Osteocyte (in vitro differentiated cells): Measurements from ENCODE around the gene TMEM108. TPM values are rescaled to one million over a fixed set of nuclear protein-coding genes. Genes with fewer than 3 reads are reported as not detected.

Experiments
- DNase-seq: peaks from one replicate; pipeline ENCODE4 v3.0.0; 2021; ENCODE audit warnings: mixed read lengths; ENCODE audit not compliant: unreplicated experiment; ENCODE audit errors: extremely low spot score
- H3K27ac Mint-ChIP-seq: one replicate; pipeline ENCODE4 v1.8.0; 2021; ENCODE audit warnings: mild to moderate bottlenecking, mixed read lengths; ENCODE audit not compliant: unreplicated experiment
- H3K27me3 Mint-ChIP-seq: one replicate; pipeline ENCODE4 v1.8.0; 2021; ENCODE audit warnings: mixed read lengths; ENCODE audit not compliant: unreplicated experiment
- H3K36me3 Mint-ChIP-seq: one replicate; pipeline ENCODE4 v1.8.0; 2021; ENCODE audit warnings: mixed read lengths; ENCODE audit not compliant: unreplicated experiment
- H3K4me1 Mint-ChIP-seq: one replicate; pipeline ENCODE4 v1.8.0; 2021; ENCODE audit warnings: mixed read lengths; ENCODE audit not compliant: unreplicated experiment
- H3K4me3 Mint-ChIP-seq: one replicate; pipeline ENCODE4 v1.8.0; 2021; ENCODE audit warnings: mild to moderate bottlenecking, moderate library complexity, mixed read lengths; ENCODE audit not compliant: unreplicated experiment
- H3K9me3 Mint-ChIP-seq: one replicate; pipeline ENCODE4 v1.8.0; 2021; ENCODE audit warnings: mixed read lengths; ENCODE audit not compliant: unreplicated experiment
- total RNA-seq: library from RNA; stranded (reverse); gene quantifications from 2 replicates; pipeline ENCODE4 v1.2.1, GENCODE V29; 2021
- TF ChIP-seq, protein P1 (sequence below): fragments of 200-600 bp; sonication (generic); IDR thresholded peaks from 2 replicates; pipeline ENCODE4 v1.5.0; 2021; ENCODE audit warnings: antibody characterized with exemption, mild to moderate bottlenecking, moderate library complexity

TMEM108 gene
- total RNA-seq, 1 donor from 2014 or later, result 3.7 TPM

DNA sequence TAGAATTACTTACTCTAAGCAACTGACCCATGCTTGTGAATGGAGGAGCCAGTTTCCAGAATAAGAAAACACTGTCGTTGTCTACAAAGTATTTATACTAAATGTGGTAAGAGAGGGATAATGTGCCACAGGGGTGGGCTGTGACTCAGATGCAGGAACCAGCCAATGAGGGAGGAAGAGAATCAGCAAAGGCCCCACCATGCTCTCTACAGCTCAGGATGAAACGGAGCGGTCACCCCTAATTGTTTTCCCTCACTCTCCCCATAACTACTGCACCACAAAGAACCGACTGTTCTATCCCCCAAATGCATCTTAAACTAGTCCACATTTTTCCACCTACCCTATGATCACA, 406.2 kb downstream of the TMEM108 start:
- TF ChIP-seq, protein P1, sequence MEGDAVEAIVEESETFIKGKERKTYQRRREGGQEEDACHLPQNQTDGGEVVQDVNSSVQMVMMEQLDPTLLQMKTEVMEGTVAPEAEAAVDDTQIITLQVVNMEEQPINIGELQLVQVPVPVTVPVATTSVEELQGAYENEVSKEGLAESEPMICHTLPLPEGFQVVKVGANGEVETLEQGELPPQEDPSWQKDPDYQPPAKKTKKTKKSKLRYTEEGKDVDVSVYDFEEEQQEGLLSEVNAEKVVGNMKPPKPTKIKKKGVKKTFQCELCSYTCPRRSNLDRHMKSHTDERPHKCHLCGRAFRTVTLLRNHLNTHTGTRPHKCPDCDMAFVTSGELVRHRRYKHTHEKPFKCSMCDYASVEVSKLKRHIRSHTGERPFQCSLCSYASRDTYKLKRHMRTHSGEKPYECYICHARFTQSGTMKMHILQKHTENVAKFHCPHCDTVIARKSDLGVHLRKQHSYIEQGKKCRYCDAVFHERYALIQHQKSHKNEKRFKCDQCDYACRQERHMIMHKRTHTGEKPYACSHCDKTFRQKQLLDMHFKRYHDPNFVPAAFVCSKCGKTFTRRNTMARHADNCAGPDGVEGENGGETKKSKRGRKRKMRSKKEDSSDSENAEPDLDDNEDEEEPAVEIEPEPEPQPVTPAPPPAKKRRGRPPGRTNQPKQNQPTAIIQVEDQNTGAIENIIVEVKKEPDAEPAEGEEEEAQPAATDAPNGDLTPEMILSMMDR, result no peak
- Mint-ChIP-seq H3K4me3 (no peak overlapping the region), H3K4me1 (peaks cover 45% of the 10 kb centered on the region), H3K9me3 (no peaks in the 10 kb centered on the region), H3K27me3 (no peaks in the 10 kb centered on the region), H3K27ac (peak overlapping the region; percentile 9), H3K36me3 (no peaks in the 10 kb centered on the region)
- DNase-seq, result no peak

DNA sequence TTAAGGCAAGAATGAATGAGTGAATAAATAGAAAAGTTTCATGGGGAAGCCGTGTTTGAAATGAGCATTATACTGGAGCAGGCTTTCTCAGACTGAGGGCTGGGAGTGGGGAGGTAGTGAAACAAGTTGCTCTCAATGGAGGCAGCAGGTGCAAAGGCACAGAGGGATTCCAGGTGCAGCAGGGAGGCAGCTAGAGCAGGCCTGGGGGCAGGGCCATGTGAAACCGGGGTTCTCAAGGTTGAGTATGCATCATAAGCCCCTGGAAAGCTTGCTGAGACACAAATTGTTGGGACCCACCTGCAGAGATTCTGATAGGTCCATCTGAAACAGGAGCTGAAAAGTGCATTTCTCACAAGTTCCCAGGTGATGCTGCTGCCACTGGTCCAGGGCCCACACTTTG, 406.9 kb downstream of the TMEM108 start:
- no peak overlapping the region for H3K4me3 Mint-ChIP-seq
- H3K36me3 Mint-ChIP-seq, result no peaks in the 10 kb centered on the region
- TF ChIP-seq, protein P1, result no peak
- peaks cover 52% of the 10 kb centered on the region for H3K4me1 Mint-ChIP-seq
- H3K9me3 Mint-ChIP-seq, result no peaks in the 10 kb centered on the region
- no peaks in the 10 kb centered on the region for H3K27me3 Mint-ChIP-seq
- H3K27ac Mint-ChIP-seq, result no peak overlapping the region
- no peak for DNase-seq
